HG03342 (cell line): ENCODE measurements around the gene SLC35E3.

Experiments used
- ATAC-seq: cut with Tn5 transposase; IDR thresholded peaks from one replicate; pipeline ENCODE4 v1.9.1; 2021; ENCODE audit warnings: mild to moderate bottlenecking, moderate library complexity; ENCODE audit not compliant: unreplicated experiment

Gene SLC35E3

GRCh38 chr12:68769941-68770340 is 24.0 kb downstream of the SLC35E3 start:
- ATAC-seq, result no peak

- ATAC-seq, result no peak
These were observed 25.4 kb downstream of the SLC35E3 start for GRCh38 chr12:68771223-68771925.

GRCh38 chr12:68772714-68773113 is 26.7 kb downstream of the SLC35E3 start:
- ATAC-seq, result peak; percentile 53

- ATAC-seq, result no peak
These were observed 27.6 kb downstream of the SLC35E3 start for GRCh38 chr12:68773582-68773981.

- no peak for ATAC-seq
These were observed 29.2 kb downstream of the SLC35E3 start for GRCh38 chr12:68775121-68775630.

- ATAC-seq, result no peak
These were observed 31.1 kb downstream of the SLC35E3 start for GRCh38 chr12:68776976-68777610.

GRCh38 chr12:68779280-68779679 is 33.3 kb downstream of the SLC35E3 start:
- ATAC-seq, result no peak

GRCh38 chr12:68780731-68781130 is 34.8 kb downstream of the SLC35E3 start:
- ATAC-seq, result no peak

GRCh38 chr12:68781728-68782127 is 35.8 kb downstream of the SLC35E3 start:
- no peak for ATAC-seq

- no peak for ATAC-seq
These were observed 38.0 kb downstream of the SLC35E3 start for GRCh38 chr12:68784015-68784414.

- no peak for ATAC-seq
These were observed 39.4 kb downstream of the SLC35E3 start for GRCh38 chr12:68785358-68785757.

- no peak for ATAC-seq
These were observed 39.8 kb downstream of the SLC35E3 start for GRCh38 chr12:68785823-68786222.

GRCh38 chr12:68786929-68787328 is 41.0 kb downstream of the SLC35E3 start:
- ATAC-seq, result no peak

GRCh38 chr12:68788554-68789143 is 42.7 kb downstream of the SLC35E3 start:
- ATAC-seq, result no peak

- ATAC-seq, result no peak
These were observed 43.3 kb downstream of the SLC35E3 start for GRCh38 chr12:68789144-68789878.

GRCh38 chr12:68790081-68790951 is 44.3 kb downstream of the SLC35E3 start:
- no peak for ATAC-seq

GRCh38 chr12:68790952-68791234 is 44.9 kb downstream of the SLC35E3 start:
- ATAC-seq, result no peak

- ATAC-seq, result no peak
These were observed 46.0 kb downstream of the SLC35E3 start for GRCh38 chr12:68791897-68792481.

- ATAC-seq, result peak; percentile 98
These were observed 47.0 kb downstream of the SLC35E3 start for GRCh38 chr12:68792952-68793351.

GRCh38 chr12:68793436-68793835 is 47.5 kb downstream of the SLC35E3 start:
- ATAC-seq, result no peak
